Measurements from ENCODE around the gene CADPS.

- TF ChIP-seq EZH2phosphoT487 (IDR thresholded peaks at IDR 0.05; ENCODE audit: borderline replicate concordance, low read length) (no peak), EZH2 (IDR thresholded peaks at IDR 0.05; ENCODE audit: low read length, unreplicated experiment) (no peak)
These were observed 435.9 kb downstream of the CADPS start for GRCh38 chr3:62439176-62439813.
